Common myeloid progenitor, CD34-positive (primary cell): ENCODE data around the gene WHRN. TPM values are rescaled to one million over a fixed set of nuclear protein-coding genes. Genes with fewer than 3 reads are reported as not detected.

Experiments used
- CTCF ChIA-PET: fragments of 350-600 bp; sonication (Branson Sonifier 250); formaldehyde crosslinking; loops from one replicate; lab custom pipeline; 2021; ENCODE audit warnings: antibody characterized with exemption; lab: Charles Lee
- POLR2A ChIA-PET: fragments of 350-600 bp; sonication (Branson Sonifier 250); formaldehyde crosslinking; loops from one replicate; lab custom pipeline; 2021; ENCODE audit warnings: antibody characterized with exemption; lab: Charles Lee
- DNase-seq, 3 donors: peaks; one replicate each; pipeline versions ENCODE4 v3.0.0 to v3.0.0-alpha.2; 2013
- H3K27ac ChIP-seq, 2 experiments: 1 replicate in 1 of 2; 2 replicates in 1 of 2; pipeline ENCODE4 v1.7.0; 2013; ENCODE audit warnings: inconsistent platforms in 2 of 2, low read length in 2 of 2, mild to moderate bottlenecking in 2 of 2, low read depth in 1 of 2, moderate library complexity in 1 of 2; ENCODE audit not compliant: severe bottlenecking in 2 of 2, insufficient read depth in 1 of 2, poor library complexity in 1 of 2
- H3K27me3 ChIP-seq, 5 experiments: replicated peaks in 2 of 5; 1 replicate in 3 of 5; 2 replicates in 2 of 5; pipeline versions ENCODE4 v1.6.1 to v1.7.0; 2013; ENCODE audit warnings: low read length in 4 of 5, mild to moderate bottlenecking in 2 of 5, moderate library complexity in 2 of 5, inconsistent platforms in 1 of 5; ENCODE audit not compliant: insufficient read depth in 5 of 5, control insufficient read depth in 4 of 5
- H3K36me3 ChIP-seq, 4 experiments: 1 replicate in 2 of 4; 2 replicates in 2 of 4; pipeline versions ENCODE4 v1.6.1 to v1.7.0; 2013; ENCODE audit warnings: low read length in 3 of 4, control low read depth in 1 of 4, mild to moderate bottlenecking in 1 of 4; ENCODE audit not compliant: control insufficient read depth in 4 of 4, insufficient read depth in 4 of 4
- H3K4me1 ChIP-seq, 4 experiments: 1 replicate in 3 of 4; 2 replicates in 1 of 4; pipeline versions ENCODE4 v1.6.1 to v1.7.1; 2013; ENCODE audit warnings: low read length in 3 of 4, mild to moderate bottlenecking in 3 of 4, control low read depth in 1 of 4, inconsistent platforms in 1 of 4, moderate library complexity in 1 of 4; ENCODE audit not compliant: control insufficient read depth in 4 of 4, insufficient read depth in 4 of 4; ENCODE audit errors: control extremely low read depth in 1 of 4
- H3K4me3 ChIP-seq, 7 experiments: 1 replicate in 4 of 7; 2 replicates in 3 of 7; pipeline versions ENCODE4 v1.5.1 to v1.7.0; 2013; ENCODE audit warnings: mild to moderate bottlenecking in 7 of 7, low read length in 6 of 7, moderate library complexity in 6 of 7, inconsistent platforms in 2 of 7, low read depth in 2 of 7, control low read depth in 1 of 7; ENCODE audit not compliant: insufficient read depth in 4 of 7, control insufficient read depth in 1 of 7; ENCODE audit errors: extremely low read depth in 1 of 7
- H3K9me3 ChIP-seq, 5 experiments: 1 replicate in 4 of 5; 2 replicates in 1 of 5; pipeline versions ENCODE4 v1.6.1 to v1.7.1; 2013; ENCODE audit warnings: low read length in 4 of 5, mild to moderate bottlenecking in 2 of 5, inconsistent platforms in 1 of 5, low read depth in 1 of 5, moderate library complexity in 1 of 5; ENCODE audit not compliant: control insufficient read depth in 4 of 5, insufficient read depth in 2 of 5; ENCODE audit errors: control extremely low read depth in 1 of 5
- WGBS: methylation state at CpG from one replicate; pipeline ENCODE4 v1.1.5; 2013; ENCODE audit not compliant: insufficient coverage; 5-methylcytosine and 5-hydroxymethylcytosine counted together
- polyA plus RNA-seq: library from polyadenylated mRNA; unstranded; fragments of 120-200 nt; gene quantifications from one replicate; pipeline ENCODE4 v1.2.1, GENCODE V29; 2013

WHRN gene
- 7.7 TPM for polyA plus RNA-seq

- Histone ChIP-seq H3K27ac (peak within 1 kb of the TSS in 1 of 2 experiments; percentile 22), H3K36me3 (no peaks in the 10 kb centered on the region), H3K27me3 (peaks cover 0 to 39% (median 24%) of the 10 kb centered on the region in 5 experiments), H3K4me3 (peak within 1 kb of the TSS; percentile 43 to 81 (median 57)), H3K9me3 (no peaks in the 10 kb centered on the region), H3K4me1 (peaks cover 0 to 26% (median 19%) of the 10 kb centered on the region in 4 experiments)
- ChIA-PET POLR2A (interaction anchor here (0.9 kb wide), 1 partner anchor 79 kb away, joined by 3 read pairs; no protein-coding TSS in a partner anchor), CTCF (interaction anchor here (0.8 to 7.8 kb wide), 9 partner anchors 9 to 148 kb away, joined by 3 to 80 read pairs (median 9); no protein-coding TSS in a partner anchor)
- WGBS = 4% methylated on average over 56 of the region's 75 CpGs
- DNase-seq = peak; percentile 95 to 96 (median 96)
These were observed at the start of gene WHRN for GRCh38 chr9:114505187-114506081. Gene WHRN, minus strand, starts transcription at chr9:114505473. Its CDS starts 672 bp downstream, at chr9:114504801.

DNA sequence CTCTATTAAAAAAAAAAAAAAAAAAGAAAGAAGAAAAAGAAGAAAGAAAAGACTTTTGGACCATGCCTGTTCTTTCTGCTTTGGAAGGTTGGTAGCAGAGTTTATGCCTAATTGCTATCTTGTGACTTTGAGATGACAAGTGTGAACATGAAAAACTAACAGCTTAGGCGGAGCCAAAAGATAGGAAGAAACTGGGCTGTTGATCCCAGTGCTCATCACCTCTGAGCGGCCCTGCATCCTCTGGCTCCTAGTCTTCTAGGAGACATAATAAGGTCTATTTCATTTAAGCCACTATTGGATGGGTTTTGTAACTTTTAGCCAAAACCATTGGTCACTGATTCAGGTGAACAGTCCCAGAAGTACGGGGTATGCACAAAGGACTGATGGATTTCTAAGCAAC lies 47.9 kb upstream of the WHRN start:
- Histone ChIP-seq H3K27ac (no peak overlapping the region), H3K9me3 (no peaks in the 10 kb centered on the region), H3K27me3 (peaks cover 0 to 2% (median 0%) of the 10 kb centered on the region in 5 experiments), H3K4me3 (no peak overlapping the region), H3K4me1 (no peaks in the 10 kb centered on the region), H3K36me3 (no peaks in the 10 kb centered on the region)
- POLR2A ChIA-PET = no interaction called here
- WGBS = 100% methylated on average over 3 of the region's 3 CpGs
- CTCF ChIA-PET = no interaction called here
- DNase-seq = no peak

GRCh38 chr9:114552706-114553105 lies 47.4 kb upstream of the WHRN start:
- no peak overlapping the region for H3K4me3 ChIP-seq
- DNase-seq = no peak
- H3K27ac ChIP-seq = no peak overlapping the region
- H3K36me3 ChIP-seq = no peaks in the 10 kb centered on the region
- WGBS = 100% methylated on average over 4 of the region's 5 CpGs
- H3K9me3 ChIP-seq = no peaks in the 10 kb centered on the region
- H3K4me1 ChIP-seq = no peaks in the 10 kb centered on the region
- H3K27me3 ChIP-seq = peaks cover 0 to 2% (median 0%) of the 10 kb centered on the region in 5 experiments
- ChIA-PET POLR2A (no interaction called here), CTCF (interaction anchor here (1.6 to 2.0 kb wide), 2 partner anchors 7 to 13 kb away, joined by 4 to 5 read pairs; no protein-coding TSS in a partner anchor)

GRCh38 chr9:114551750-114552685 lies 46.7 kb upstream of the WHRN start:
- CTCF ChIA-PET = interaction anchor here (1.5 to 2.0 kb wide), 3 partner anchors 8 to 32 kb away, joined by 4 to 5 read pairs (median 5); no protein-coding TSS in a partner anchor
- 64% methylated on average over 2 of the region's 6 CpGs for WGBS
- Histone ChIP-seq H3K27ac (no peak overlapping the region), H3K9me3 (no peaks in the 10 kb centered on the region), H3K4me3 (no peak overlapping the region), H3K27me3 (peaks cover 0 to 2% (median 0%) of the 10 kb centered on the region in 5 experiments), H3K36me3 (no peaks in the 10 kb centered on the region), H3K4me1 (no peaks in the 10 kb centered on the region)
- DNase-seq = peak in 1 of 3 donors; percentile 13
- POLR2A ChIA-PET = interaction anchor here (0.7 kb wide), 1 partner anchor 25 kb away, joined by 3 read pairs; no protein-coding TSS in a partner anchor

DNA sequence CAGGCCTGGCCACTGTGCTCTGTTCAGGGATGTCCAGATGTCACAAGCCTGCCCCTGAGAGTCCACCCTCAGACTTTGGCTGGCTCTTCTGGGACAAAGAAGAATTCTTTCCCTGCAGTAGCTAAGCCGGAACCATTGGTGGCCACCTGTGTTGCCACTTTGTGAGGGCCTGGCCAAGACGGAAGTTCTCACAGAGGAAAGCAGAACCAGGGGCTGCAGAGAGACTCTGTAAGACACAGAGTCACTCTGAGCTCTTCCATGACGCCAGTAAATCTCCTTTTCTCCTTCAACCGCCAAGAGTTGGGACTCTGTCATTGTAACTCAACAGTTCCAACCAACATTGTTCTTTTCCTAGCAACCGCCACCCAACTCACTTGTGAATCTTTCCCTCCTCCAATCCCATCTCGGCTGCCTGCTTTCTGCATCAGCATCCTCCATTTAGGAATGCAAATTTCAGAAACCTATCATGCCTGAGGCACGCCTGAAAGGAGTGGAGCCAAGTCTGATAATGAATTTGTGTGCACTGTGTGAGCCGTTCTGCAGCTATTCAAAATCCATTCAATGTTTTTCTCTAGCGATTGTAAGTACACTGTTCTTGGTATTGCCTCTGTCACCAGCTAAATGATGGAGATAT lies 44.5 kb upstream of the WHRN start:
- Histone ChIP-seq H3K4me3 (no peak overlapping the region), H3K27me3 (peaks cover 0 to 2% (median 0%) of the 10 kb centered on the region in 5 experiments), H3K27ac (no peak overlapping the region), H3K4me1 (no peaks in the 10 kb centered on the region), H3K9me3 (no peaks in the 10 kb centered on the region), H3K36me3 (no peaks in the 10 kb centered on the region)
- CTCF ChIA-PET = interaction anchor here (1.3 kb wide), 1 partner anchor 10 kb away, joined by 3 read pairs; no protein-coding TSS in a partner anchor
- POLR2A ChIA-PET = no interaction called here
- 79% methylated on average over 8 of the region's 9 CpGs for WGBS
- peak in 2 of 3 donors; percentile 16 to 18 for DNase-seq

- Histone ChIP-seq H3K9me3 (no peaks in the 10 kb centered on the region), H3K27me3 (peaks cover 0 to 2% (median 0%) of the 10 kb centered on the region in 5 experiments), H3K36me3 (no peaks in the 10 kb centered on the region), H3K27ac (no peak overlapping the region), H3K4me1 (no peaks in the 10 kb centered on the region), H3K4me3 (no peak overlapping the region)
- DNase-seq = no peak
- ChIA-PET POLR2A (no interaction called here), CTCF (interaction anchor here (1.6 to 2.5 kb wide), 2 partner anchors 31 to 107 kb away, joined by 6 to 8 read pairs; no protein-coding TSS in a partner anchor)
These were observed 41.6 kb upstream of the WHRN start for GRCh38 chr9:114546851-114547250.
